Measurements from ENCODE around the gene MVB12A.

GRCh38 chr19:17376935-17377600 lies 42.8 kb upstream of the MVB12A start, which contains the start of gene PLVAP:
- TF ChIP-seq CTCF (IDR thresholded peaks at IDR 0.05) (peak in 1 of 5 experiments; percentile 21), EP300 (IDR thresholded peaks at IDR 0.05) (peak in 1 of 2 donors; percentile 44), POLR2A (IDR thresholded peaks at IDR 0.05) (no peak)

Measured in tibial nerve (tissue), 4 donors.